HT-29 (cell line): ENCODE data around the gene SOAT2. TPM values are rescaled to one million over a fixed set of nuclear protein-coding genes. Genes with fewer than 3 reads are reported as not detected.
"Not testable (repeated sequence)": the region's sequence is repeated elsewhere in the genome, so short reads cannot be mapped to it uniquely, and the experiment has no call there.

Source experiments
- DNase-seq: peaks from one replicate; pipeline ENCODE4 v3.0.0-alpha.2; 2015; ENCODE audit warnings: low spot score
- total RNA-seq: library from RNA; depleted of rRNA; stranded (reverse); fragments of >200 nt; shearing (Covaris generic); gene quantifications from 2 replicates; pipeline ENCODE4 v1.2.3, GENCODE V29; 2014

Gene SOAT2
- total RNA-seq, 1 experiment from 2014 or later: 0.15 TPM

DNA sequence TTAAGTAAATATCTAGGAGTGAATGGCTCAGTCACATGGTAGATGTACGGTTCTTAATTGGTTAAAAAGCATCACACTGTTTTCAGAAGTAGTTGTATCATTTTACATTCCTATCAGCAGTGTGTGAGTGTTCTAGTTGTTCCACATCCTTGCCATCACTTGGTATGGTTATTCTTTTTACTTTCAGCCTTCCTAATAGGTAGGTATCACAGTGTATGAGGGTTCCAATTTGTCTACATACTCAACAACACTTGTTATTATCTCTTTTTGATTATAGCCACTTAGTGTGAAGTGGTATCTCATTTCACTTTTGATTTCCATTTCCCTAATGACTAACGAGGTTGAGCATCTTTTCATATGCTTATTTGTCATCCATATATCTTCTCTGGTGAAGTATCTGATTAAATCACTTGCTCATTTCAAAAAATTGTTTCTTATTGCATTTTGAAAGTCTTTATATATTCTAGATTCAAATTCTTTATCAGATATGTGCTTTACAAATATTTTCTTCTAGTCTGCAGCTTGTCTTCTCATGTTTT, 20.6 kb upstream of the SOAT2 start:
- DNase-seq: no peak

DNA sequence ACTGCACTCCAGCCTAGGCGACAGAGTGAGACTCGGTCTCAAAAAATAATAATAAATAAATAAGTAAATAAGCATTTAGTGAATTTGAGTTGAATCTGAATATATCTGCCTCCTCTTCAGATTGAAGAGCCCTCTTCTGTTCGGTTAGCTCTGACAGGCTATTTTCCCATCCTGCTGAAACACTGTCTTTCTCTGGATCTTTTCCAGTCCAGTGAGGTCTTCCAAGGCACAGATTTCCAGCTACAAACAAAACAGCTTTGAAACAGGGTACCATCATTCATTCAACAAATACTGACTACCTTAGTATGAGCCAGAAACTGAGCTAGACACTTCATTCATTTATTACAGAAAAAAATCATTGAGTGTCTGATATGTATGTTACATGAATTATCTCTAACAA, 16.9 kb upstream of the SOAT2 start:
- DNase-seq: no peak

DNA sequence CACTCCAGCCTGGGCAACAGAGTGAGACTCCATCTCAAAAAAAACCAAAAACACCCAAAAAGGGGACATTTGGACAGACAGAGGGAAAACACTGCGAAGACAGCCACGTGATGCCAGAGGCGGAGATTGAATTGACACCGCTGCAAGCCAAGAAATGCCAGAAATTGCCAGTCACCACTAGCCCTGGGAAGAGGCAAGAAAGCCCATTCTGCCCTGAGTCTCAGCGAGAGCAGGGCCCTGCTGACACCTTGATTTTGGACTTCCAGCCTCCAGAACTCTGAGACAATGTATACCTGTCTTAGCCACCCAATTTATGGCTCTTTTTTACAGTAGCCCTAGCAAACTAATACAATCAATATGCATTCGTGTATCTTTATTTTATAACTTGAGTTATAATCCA, 13.2 kb upstream of the SOAT2 start:
- DNase-seq: no peak

DNA sequence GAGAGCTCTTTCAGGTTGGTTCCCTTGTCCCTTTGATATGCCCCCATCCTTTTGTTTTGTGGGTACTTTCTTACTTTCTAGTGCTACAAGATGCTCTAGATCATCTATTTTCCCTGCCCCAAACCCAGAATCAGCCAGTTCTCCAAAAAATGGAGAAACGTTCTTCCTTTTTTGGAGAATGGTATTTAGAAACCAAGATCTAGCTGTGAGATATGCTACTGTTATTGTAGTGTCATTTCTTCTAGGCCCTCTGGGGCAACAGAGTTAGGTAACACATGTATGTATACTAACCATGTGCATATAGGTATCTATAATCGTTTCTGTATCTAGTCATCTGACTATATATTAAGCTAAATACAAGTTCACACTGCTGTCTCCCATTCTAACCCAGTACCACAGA, 12.7 kb upstream of the SOAT2 start:
- DNase-seq: no peak

DNA sequence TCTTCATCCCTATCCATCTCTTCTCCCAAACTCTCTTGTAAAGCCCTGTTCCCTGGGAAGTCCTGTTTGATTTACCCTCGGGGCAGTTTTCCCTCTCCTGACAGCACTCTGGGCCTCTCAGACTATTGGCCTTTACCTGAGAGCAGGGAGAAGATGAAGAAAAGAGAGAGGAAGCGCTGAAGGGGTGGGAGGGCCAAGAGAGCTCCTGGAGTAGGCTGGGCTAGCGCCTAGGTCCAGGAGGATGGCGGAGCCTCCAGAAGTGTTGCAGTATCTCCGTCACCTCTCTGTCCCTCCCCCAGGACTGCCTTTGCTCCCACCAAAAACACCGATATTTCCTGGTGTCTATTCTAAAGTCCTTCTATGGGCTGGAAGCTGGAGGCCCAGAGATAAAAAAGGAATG, 11.5 kb upstream of the SOAT2 start:
- DNase-seq: no peak

DNA sequence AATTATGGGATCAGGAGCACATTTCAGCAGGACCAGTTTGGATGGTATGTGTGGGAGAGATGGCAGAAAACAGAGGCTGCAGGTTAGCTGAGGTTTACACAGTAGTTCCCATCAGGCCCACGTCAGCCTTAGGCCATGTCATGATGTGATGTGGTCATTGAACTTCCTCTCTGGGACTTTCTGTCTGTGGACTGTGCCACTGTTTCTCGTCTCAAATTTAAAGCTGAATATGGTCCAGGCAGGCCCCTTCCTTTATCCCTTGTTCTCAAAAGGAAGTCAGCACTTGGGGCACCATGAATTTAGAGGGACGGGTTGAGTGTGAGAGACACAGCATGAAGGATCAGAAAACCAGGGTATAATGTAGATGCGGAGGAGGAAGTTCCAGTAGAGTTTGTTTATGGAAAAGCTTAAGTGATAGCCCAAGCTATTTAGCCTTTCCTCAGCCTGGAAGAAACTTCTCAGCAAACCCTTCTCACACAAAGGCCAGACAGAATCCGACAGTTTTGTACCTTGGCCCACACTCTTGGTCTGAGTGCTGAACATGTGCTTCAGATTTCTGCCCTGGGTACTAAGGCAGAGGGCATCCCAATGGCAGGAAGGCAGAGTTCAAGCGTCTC, 9.4 kb upstream of the SOAT2 start:
- DNase-seq: no peak

DNA sequence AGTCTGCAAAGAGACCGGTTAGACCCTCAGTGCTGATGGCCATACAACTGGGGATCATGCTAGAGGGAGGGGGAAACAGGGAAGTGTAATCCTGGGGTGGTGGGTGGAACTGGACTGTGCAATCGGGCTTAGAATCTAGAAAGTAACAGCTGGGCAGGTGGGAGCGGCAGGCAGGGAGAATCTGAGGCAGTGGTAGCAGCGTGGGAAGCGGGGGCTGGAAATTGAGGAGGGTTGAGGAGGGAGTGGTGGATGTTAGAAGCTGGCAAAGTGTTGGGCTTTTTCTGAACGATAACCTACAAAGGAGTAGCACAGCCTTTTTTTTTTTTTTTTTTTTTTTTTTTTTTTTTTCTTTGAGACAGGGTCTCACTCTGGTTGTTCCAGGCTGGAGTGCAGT, 8.9 kb upstream of the SOAT2 start:
- no peak for DNase-seq

DNA sequence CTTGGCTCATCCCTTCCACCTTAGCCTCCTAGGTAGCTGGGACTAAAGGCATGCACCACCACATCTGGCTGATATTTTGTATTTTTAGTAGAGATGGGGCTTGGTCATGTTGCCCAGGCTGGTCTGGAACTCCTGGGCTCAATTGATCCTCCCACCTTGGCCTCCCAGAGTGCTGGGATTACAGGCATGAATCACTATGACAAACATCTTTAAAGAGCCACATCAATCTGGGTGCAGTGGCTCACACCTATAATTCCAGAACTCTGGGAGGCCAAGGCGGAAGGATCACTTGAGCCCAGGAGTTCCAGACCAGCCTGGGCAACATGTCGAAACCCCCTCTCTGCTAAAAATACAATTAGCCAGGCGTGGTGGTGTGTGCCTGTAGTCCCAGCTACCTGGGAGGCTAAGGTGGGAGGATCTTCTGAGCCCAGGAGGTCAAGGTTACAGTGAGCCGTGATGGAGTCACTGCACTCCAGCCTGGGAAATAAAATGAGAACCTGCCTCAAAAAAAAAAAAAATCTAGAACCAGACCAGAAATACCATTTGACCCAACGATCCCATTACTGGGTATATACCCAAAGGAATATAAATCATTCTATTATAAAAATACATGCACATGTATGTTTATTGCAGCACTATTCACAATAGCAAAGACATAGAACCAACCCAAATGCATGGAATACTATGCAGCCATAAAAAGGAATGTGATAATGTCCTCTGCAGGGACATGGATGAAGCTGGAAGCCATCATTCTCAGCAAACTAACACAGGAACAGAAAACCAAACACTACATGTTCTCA, 8.3 kb upstream of the SOAT2 start:
- not testable (repeated sequence) for DNase-seq

DNA sequence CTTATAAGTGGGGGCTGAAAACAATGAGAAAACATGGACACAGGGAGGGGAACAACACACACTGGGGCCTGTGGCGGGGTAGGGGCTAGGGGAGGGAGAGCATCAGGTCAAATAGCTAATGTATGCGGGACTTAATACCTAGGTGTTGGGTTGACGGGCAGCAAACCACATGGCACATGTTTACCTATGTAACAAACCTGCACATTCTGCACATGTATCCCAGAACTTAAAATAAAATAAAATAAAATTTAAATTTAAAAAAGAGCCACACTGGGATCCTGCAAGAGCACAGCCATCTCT, 7.7 kb upstream of the SOAT2 start:
- DNase-seq: not testable (repeated sequence)

DNA sequence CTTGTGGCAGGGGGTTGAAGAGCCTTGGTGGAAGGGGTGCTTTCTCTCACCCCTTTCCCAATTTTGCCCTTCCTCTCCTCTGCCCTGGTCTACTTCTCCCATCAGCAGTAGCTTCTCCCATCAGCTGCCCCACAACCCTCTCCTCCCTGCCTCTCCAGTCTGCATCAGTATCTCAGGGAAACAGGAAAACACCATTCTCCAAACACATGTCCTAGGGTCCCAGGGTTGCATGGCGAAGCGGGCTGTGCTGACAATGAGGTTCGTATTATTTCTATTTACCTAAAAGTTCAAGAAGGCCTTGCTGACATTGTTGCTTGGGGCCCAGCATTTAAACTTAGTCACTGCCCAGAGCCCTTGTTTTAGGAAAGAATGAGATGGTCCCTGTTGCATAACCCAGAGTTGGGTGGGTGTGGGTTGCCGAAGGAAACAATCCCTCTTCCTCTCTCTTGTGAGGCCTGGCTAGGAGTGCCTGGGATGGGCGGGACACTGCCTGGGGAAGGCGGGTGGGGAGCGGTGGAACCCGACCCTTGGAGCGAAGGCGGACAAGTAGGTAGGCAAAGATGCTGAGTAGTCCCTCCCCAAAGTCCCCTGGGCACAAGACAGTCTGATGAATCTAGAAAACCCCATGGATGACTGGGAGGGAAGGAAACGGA, 7.1 kb upstream of the SOAT2 start:
- DNase-seq: no peak

DNA sequence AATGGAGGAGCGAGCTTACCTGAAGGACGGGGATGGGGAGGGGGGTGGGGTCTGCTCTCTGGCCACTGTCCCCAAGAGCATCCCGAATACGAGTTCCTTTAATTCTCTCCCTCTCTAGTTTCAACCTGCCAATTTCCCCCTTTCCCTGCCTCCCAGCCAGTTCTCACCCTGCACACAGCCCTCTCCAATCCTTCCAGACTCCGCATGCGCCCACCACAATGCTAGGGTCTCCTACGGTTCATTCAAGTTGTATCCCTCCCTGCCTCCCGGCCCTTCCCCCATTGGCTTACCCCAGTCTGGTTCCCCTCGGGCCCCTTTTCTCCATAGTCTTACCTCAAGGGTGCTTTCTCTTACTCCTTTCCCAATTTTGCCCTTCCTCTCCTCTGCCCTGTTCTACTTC, 6.5 kb upstream of the SOAT2 start:
- no peak for DNase-seq

DNA sequence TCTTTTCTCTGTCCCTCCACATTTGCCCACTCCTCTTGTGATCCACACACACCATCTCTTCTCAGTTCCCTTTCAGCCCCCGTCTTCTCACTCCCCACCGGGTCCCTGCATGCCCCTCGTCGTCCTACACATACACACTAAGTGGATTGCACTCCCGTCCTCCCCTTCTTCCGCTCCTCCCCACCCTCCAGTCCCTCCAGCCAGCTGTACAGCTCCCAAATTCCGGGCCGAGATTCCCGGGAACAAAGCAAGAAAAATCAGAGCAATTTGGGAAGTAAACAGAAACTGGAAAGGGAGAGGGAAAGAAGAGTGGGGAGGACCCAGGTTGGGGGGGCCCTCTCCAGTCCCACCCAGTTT, 6.1 kb upstream of the SOAT2 start:
- DNase-seq: no peak

DNA sequence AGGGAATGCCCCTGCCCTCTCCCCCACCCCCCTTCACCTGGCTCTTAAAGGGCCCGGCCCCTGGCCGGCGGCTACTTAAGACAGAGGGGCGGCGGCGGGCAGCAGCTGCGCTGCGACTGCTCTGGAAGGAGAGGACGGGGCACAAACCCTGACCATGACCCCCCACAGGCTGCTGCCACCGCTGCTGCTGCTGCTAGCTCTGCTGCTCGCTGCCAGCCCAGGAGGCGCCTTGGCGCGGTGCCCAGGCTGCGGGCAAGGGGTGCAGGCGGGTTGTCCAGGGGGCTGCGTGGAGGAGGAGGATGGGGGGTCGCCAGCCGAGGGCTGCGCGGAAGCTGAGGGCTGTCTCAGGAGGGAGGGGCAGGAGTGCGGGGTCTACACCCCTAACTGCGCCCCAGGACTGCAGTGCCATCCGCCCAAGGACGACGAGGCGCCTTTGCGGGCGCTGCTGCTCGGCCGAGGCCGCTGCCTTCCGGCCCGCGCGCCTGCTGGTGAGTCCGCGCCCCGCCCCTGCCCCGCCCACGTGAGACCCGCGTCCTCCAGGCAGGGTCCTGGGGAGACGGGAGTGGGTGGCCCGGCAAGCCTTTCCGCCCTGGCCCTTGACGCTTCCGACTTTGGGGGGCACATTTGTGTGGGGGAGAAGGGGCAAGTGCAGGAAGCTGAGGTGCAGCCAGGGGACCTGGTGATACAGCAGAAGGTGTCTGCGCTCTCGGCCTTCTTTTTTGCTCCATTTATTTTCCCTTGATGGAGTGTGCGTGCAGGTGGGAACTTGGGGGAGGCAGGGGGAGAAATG, 5.5 kb upstream of the SOAT2 start, which contains the start of gene IGFBP6:
TSS of gene IGFBP6 (plus strand) at position 104 of the 790 bp plus-strand sequence. CDS start at position 155, 51 bp downstream.
- DNase-seq: peak; percentile 61

DNA sequence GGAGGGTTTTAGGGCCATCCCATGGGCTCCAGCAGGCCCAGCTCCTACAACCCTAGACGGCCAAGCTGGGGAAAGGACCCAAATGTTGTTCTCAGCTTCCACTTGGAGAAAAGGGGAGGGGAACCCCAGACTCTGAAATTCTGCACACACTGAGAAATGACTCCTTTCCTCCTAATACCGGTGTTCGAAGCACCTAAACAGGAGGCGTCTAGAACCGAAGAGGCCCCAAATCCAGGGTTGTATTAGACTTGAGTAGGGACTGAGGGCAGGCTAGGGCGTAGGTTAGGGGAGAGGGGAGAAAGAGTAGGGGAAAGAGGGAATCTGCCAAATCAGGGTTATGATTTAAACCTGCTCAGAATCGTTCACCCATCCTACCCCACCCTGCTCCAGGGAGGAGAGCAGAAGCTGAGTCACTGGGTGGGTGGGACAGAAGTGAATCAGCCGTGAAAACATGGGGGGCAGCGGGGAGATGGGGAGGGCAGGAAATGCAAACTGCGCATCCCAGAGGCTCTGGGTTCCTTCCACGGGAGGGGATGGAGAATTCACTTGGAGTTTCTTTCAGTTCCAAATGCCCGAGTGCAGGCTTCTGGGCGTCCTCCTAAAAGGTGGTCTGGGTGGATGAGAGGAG, 4.8 kb upstream of the SOAT2 start:
- DNase-seq: peak; percentile 69

DNA sequence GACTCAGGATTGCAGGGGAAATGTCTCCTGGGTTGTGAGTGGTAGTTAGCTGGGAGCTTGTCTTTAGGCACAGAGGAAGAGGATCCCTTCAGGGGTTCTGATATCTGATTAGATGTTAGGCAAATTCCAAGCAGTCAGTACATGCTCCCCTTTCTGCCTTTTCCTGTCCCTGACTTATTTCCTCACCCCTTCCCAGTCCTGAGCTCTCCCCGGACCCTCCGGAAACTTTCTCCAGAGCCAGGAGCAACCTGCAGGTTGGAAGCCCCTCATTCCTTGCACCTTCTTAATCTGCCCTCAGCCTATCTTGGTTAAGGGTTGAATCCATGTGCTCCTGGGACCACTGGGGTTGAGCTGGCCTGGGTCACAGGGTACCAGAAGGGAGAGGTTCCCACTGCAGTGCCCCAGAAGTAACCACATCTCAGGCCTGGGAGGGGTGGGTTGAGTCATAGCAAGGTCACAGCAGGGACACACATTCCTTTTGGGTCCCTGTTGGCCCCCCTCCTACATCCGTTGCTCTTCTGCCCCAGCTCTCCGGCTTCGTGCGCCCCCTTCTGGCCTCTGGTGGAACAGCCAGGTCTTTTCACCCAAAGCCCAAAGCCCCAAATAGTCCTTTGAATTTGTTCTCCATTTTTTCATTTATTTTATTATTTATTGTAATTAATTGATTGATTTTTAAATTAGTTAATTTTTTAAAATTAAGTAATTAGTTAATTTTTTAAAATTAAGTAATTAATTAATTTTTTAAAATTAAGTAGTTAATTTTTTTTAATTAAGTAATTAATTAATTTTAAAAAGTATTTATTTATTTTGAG, 4.0 kb upstream of the SOAT2 start:
- DNase-seq: peak; percentile 95

DNA sequence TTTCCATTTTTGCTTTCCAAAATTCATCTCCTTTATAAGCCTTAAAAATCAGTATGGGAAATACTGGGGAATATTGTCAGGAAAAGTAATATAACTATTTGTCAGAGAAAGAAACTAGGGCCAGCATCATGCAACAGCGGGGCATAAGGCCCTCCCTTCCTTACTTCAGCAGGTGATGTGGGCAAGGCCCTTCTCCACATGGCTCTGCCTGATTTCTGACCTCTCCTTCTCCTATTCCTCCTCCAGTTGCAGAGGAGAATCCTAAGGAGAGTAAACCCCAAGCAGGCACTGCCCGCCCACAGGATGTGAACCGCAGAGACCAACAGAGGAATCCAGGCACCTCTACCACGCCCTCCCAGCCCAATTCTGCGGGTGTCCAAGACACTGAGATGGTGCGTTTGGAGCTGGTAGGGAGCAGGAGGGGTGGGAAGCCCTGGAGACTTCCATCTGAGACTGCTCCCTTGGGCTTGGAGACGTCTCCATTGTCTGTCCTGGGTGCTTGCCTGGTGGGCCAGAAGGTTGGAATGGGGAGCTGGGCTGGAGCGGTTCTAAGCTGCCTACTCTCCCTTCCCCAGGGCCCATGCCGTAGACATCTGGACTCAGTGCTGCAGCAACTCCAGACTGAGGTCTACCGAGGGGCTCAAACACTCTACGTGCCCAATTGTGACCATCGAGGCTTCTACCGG, 2.7 kb upstream of the SOAT2 start:
- no peak for DNase-seq

DNA sequence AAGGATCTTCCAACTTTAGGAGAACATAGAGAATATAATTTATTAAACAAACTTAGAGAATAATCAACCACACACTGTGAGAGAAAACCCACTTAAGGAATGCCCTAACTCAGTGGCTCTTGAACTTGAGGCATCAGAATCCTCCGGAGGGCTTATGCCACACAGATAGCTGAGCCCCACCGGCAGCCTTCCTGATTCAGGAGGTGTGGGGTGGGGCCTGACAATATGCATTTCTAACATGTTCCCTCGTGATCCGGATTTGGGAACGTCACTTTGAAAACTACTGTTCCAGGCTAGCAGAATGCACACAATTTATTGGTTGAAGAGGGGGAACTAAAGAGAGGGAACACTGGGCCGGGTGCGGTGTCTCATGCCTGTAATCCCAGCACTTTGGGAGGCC, 2.0 kb upstream of the SOAT2 start:
- DNase-seq: no peak

DNA sequence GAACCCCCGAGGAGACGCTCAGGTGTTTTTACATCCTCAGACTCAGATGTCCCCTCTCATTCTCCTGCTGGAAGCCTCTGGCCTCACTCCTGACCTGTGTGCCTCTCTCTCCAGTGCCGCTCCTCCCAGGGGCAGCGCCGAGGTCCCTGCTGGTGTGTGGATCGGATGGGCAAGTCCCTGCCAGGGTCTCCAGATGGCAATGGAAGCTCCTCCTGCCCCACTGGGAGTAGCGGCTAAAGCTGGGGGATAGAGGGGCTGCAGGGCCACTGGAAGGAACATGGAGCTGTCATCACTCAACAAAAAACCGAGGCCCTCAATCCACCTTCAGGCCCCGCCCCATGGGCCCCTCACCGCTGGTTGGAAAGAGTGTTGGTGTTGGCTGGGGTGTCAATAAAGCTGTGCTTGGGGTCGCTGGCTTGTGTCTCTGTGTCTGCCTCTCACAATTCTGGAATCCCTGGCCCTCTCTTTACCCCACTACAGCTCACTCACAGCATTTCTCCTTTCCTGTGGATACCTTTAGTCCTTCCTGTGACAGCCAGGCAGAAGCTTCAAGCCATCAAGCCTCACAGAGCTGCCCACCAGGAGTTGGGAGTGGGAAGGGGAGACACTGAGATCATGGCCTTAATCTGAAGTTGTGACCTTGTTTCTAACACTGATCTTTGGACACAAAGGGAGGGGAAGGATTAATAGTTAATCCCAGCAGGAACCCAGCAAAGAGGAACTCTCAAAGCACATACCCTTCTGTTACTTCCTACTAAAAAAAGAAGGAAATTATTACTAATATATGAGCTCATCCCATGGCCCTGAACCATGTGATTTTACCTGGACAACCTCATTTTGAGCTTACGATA, 1.1 kb upstream of the SOAT2 start:
- DNase-seq: no peak

DNA sequence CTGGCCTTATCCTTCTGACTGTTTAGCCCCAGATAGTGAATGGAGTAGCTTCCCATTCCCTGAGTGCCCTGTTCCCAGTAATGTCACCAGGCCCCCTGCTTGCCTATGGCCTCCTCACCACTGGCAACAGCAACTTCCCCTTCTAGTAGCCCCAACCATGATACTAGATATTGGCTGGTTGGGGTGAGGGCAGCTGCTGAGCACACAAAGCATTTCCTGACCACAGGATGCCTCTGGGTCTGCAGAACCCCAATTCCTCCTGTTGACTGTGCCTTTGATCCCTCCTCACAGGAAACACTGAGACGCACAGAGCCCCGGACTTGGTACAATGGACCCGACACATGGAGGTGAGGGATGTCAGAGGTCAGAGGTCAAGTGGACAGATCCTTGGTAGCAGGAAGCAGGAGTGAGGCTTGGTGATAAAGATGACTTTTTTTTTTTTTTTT, 597 bp downstream of the SOAT2 start:
- no peak for DNase-seq
